Hepatocyte (in vitro differentiated cells): ENCODE measurements around the gene USE1.

Experiments used
- EZH2 ChIP-seq: fragments of 200-600 bp; sonication (generic); IDR thresholded peaks from 2 replicates; pipeline ENCODE4 v1.6.1; 2016; ENCODE audit warnings: antibody characterized with exemption, mild to moderate bottlenecking, borderline replicate concordance
- EZH2phosphoT487 ChIP-seq: fragments of 200-600 bp; sonication (generic); IDR thresholded peaks from one replicate; pipeline ENCODE4 v1.6.1; 2018; ENCODE audit warnings: antibody characterized with exemption, mild to moderate bottlenecking, low read depth, moderate library complexity; ENCODE audit not compliant: unreplicated experiment, severe bottlenecking
- TF ChIP-seq, protein P1 (sequence below): fragments of 200-600 bp; sonication (generic); IDR thresholded peaks from 2 replicates; pipeline ENCODE4 v1.5.1; 2016; ENCODE audit warnings: antibody characterized with exemption, mild to moderate bottlenecking; ENCODE audit not compliant: poor library complexity

DNA sequence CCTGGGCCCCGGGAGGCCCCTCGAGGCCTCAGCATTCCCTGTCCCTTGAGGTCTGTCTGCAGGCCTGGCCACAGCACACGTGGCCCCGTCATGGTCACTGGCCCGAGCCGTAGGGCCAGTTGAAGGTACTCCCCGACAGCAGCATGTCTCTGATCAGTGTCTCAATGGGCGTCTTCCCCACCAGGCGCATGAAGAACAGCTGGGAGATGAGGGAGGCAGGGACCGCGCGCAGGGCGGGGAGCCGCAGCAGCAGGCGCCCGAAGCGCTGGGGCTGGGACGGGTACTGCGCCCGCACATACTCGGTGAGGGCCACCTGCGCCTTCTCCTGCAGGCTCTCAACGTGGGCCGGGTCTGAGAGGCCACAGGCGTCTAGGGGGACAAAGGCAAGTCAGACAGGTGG, 17.1 kb downstream of the USE1 start:
- TF ChIP-seq, protein P1, sequence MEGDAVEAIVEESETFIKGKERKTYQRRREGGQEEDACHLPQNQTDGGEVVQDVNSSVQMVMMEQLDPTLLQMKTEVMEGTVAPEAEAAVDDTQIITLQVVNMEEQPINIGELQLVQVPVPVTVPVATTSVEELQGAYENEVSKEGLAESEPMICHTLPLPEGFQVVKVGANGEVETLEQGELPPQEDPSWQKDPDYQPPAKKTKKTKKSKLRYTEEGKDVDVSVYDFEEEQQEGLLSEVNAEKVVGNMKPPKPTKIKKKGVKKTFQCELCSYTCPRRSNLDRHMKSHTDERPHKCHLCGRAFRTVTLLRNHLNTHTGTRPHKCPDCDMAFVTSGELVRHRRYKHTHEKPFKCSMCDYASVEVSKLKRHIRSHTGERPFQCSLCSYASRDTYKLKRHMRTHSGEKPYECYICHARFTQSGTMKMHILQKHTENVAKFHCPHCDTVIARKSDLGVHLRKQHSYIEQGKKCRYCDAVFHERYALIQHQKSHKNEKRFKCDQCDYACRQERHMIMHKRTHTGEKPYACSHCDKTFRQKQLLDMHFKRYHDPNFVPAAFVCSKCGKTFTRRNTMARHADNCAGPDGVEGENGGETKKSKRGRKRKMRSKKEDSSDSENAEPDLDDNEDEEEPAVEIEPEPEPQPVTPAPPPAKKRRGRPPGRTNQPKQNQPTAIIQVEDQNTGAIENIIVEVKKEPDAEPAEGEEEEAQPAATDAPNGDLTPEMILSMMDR, result no peak
- TF ChIP-seq EZH2 (no peak), EZH2phosphoT487 (no peak)
